PC-3 (cell line): Measurements from ENCODE around the gene C8B.

Experiments
- CTCF ChIP-seq: fragments of 300-600 bp; sonication (generic); conservative IDR thresholded peaks from 2 replicates; pipeline ENCODE4 v1.5.1; 2017; ENCODE audit warnings: antibody characterized with exemption, low read depth, mild to moderate bottlenecking, low read length
- EZH2phosphoT487 ChIP-seq: fragments of 300-600 bp; sonication (generic); IDR thresholded peaks from 2 replicates; pipeline ENCODE4 v1.6.1; 2018; ENCODE audit warnings: mild to moderate bottlenecking, antibody characterized with exemption, low read length, borderline replicate concordance

GRCh38 chr1:56939209-56939608 is 26.6 kb downstream of the C8B start:
- TF ChIP-seq EZH2phosphoT487 (no peak), CTCF (no peak)
